Measurements from ENCODE around the gene CDH4. TPM values are rescaled to one million over a fixed set of nuclear protein-coding genes. Genes with fewer than 3 reads are reported as not detected.

The CDH4 gene
- total RNA-seq, 1 donor from 2014 or later = 12.1 TPM

DNA sequence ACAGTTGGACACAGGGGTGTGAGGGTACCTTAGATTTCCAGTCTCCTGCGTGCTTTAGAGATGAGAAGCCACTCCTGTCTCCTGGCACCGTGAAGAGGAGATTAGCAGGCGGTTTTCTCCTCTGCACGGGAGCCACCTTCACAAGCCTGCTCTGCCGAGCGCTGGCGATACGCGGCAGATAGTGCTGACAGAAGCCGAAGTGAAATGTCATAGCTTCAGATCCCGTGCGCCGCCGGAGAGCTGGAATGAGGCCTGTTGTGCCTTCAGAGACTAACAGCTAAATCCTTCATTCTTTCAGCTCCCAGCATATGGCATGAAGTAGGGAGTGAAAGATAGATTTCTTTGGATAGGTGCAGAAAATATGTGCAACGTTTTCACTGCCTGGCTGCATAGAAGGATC is 442.6 kb downstream of the CDH4 start:
- H3K27me3 ChIP-seq (ENCODE audit: control insufficient read depth, insufficient read depth, low read length) = no peaks in the 10 kb centered on the region
- TF ChIP-seq, protein P1, sequence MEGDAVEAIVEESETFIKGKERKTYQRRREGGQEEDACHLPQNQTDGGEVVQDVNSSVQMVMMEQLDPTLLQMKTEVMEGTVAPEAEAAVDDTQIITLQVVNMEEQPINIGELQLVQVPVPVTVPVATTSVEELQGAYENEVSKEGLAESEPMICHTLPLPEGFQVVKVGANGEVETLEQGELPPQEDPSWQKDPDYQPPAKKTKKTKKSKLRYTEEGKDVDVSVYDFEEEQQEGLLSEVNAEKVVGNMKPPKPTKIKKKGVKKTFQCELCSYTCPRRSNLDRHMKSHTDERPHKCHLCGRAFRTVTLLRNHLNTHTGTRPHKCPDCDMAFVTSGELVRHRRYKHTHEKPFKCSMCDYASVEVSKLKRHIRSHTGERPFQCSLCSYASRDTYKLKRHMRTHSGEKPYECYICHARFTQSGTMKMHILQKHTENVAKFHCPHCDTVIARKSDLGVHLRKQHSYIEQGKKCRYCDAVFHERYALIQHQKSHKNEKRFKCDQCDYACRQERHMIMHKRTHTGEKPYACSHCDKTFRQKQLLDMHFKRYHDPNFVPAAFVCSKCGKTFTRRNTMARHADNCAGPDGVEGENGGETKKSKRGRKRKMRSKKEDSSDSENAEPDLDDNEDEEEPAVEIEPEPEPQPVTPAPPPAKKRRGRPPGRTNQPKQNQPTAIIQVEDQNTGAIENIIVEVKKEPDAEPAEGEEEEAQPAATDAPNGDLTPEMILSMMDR (IDR thresholded peaks at IDR 0.05; ENCODE audit: insufficient read depth, low read length, severe bottlenecking) = no peak
- no peak for DNase-seq (ENCODE audit: low read depth)
- H3K4me3 ChIP-seq (ENCODE audit: low read depth, low read length) = no peak overlapping the region
- H3K36me3 ChIP-seq (ENCODE audit: control insufficient read depth, insufficient read depth, low read length) = no peaks in the 10 kb centered on the region
- FAIRE-seq = no peak

DNA sequence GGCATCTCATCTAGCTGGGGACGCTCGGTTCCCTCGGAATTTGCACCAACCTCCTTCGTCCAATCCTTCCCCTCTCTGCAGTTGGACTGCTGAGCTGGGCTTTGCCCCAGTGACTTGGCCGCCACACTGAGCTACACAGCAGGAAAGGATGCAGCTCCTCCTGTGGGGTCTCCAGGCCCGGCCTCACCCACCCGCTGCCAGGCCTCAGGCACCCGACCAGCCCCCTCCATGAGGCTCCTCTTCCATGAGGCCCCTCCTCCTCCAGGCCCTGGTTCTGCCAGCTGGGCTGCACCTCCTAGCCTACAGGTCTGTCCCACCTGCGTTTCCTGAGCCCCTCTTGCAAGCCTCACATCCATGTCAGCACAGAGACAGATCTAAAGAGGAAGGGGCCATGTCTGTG is 443.7 kb downstream of the CDH4 start:
- no peak for DNase-seq (ENCODE audit: low read depth)
- Histone ChIP-seq H3K4me3 (ENCODE audit: low read depth, low read length) (no peak overlapping the region), H3K36me3 (ENCODE audit: control insufficient read depth, insufficient read depth, low read length) (no peaks in the 10 kb centered on the region), H3K27me3 (ENCODE audit: control insufficient read depth, insufficient read depth, low read length) (no peaks in the 10 kb centered on the region)
- no peak for FAIRE-seq
- TF ChIP-seq, protein P1 (IDR thresholded peaks at IDR 0.05; ENCODE audit: insufficient read depth, low read length, severe bottlenecking) = no peak

DNA sequence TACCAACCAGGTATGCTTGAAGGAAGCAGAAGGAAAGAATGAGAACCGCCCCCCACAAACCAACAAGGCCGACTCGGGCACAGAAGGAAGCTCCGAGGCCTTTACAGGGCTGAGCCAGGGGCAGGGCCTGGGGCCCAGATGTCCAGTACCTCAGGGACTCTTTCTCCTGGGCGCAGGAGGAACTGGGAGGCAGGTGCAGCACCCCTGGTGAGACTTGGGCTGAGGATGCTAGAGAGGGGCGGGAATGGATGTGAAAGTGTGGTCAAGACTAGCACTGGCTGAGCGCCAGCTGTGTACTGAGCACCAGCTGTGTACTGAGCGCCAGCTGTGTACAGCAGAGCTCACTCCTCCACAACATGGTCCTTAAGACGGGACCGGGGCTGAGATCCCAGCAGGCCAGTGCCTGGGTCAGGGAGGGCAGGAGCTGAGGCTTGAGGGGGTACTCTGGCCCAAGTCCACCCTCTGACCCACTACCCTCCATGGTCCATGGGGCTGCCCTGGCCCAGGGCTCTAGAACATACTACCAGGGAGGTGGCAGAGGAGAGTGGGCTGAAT is 444.2 kb downstream of the CDH4 start:
- FAIRE-seq = no peak
- no peak for DNase-seq (ENCODE audit: low read depth)
- Histone ChIP-seq H3K4me3 (ENCODE audit: low read depth, low read length) (no peak overlapping the region), H3K36me3 (ENCODE audit: control insufficient read depth, insufficient read depth, low read length) (no peaks in the 10 kb centered on the region), H3K27me3 (ENCODE audit: control insufficient read depth, insufficient read depth, low read length) (no peaks in the 10 kb centered on the region)
- TF ChIP-seq, protein P1 (IDR thresholded peaks at IDR 0.05; ENCODE audit: insufficient read depth, low read length, severe bottlenecking) = no peak

DNA sequence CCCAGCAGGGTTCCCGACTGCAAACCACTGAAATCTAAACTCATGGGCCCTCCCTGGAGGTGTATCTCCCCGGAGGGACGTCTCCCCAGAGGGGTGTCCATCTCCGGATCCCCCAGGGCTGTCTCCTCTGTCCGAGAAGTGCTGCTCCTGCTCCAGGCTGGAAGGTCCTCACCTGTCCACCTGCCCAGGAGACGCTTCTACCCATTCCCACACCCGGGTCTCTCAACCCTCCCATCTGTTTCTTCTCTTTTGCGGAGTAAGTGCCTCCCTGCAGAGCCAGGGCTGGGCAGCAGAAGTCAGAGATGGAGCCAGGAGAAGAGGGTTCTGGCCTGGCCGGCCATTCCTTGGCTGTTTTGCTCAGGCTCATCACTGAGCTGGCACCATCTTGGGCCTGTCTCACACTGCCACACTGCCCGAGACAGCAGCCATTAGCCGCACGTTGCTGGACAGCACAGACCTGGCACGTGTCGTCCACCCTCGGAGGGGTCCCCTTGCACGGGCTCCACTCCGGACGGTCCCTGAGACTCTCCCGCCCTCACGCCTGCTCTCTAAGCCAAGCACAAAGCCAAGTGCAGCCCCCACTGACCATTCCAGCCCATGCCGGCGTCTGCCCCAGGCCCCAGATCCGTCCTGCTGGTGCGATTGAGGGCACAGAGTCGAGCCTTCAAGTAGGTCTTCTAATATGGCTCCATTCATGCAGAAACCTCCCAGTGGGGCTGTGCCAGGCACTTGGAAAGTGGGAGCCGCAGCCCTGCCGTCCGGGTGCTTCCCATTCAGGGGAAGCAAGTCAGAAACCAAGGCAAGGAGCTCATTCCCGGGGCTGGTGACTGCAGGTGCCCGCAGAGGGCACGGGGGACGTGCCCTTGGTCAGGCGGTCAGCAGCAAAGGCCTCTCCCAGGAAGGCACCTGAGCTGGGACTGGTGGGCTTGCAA is 445.9 kb downstream of the CDH4 start:
- DNase-seq (ENCODE audit: low read depth) (no peak), FAIRE-seq (no peak)
- H3K36me3 ChIP-seq (ENCODE audit: control insufficient read depth, insufficient read depth, low read length) = no peaks in the 10 kb centered on the region
- no peaks in the 10 kb centered on the region for H3K27me3 ChIP-seq (ENCODE audit: control insufficient read depth, insufficient read depth, low read length)
- H3K4me3 ChIP-seq (ENCODE audit: low read depth, low read length) = no peak overlapping the region
- TF ChIP-seq, protein P1 (IDR thresholded peaks at IDR 0.05; ENCODE audit: insufficient read depth, low read length, severe bottlenecking) = no peak

DNA sequence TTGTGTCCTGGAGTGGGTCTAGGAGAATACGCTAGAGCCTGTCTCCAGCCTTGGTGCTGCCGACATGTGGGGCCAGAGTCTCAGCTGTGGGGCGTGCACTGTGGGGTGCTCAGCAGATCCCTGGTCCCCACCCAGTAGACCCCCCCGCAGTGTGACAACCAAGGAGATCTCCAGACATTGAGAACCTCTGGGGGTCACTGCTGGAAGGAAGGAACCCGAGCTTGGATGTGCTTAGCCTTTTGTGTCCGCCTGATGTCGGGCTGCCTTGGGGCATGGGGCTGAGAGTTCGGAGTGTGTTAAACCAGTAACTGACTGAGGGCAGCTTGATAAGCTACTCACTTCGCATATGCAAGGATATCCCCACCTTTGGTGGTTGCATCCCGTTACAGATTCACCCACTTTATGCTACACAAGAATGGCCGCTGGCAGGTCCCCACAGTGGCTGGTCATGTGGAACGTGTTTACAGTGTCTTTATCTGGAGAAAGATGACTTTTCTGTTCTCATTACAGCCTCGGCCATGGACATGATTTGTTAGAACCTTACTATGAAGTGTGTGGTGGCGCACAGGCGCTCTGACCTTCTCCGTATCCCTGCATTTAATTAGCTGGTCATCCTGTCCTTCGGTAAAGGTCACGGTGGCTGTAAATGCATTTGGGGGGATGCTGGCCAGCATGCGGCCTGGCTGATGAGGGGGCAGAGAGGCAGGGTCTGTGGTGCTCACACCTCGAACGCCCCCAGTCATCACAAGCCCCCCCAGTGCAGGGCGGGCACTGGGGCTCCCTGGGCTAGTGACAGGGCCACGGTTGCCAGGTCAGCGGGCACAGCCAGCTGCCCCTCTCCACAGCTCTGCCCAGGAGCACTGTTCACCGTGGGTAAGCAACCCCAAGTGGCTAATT is 446.8 kb downstream of the CDH4 start:
- FAIRE-seq (no peak), DNase-seq (ENCODE audit: low read depth) (no peak)
- H3K4me3 ChIP-seq (ENCODE audit: low read depth, low read length) = no peak overlapping the region
- TF ChIP-seq, protein P1 (IDR thresholded peaks at IDR 0.05; ENCODE audit: insufficient read depth, low read length, severe bottlenecking) = no peak
- no peaks in the 10 kb centered on the region for H3K27me3 ChIP-seq (ENCODE audit: control insufficient read depth, insufficient read depth, low read length)
- H3K36me3 ChIP-seq (ENCODE audit: control insufficient read depth, insufficient read depth, low read length) = no peaks in the 10 kb centered on the region
